Progenitor cell of endocrine pancreas (in vitro differentiated cells): Measurements from ENCODE around the gene NDC1. TPM values are rescaled to one million over a fixed set of nuclear protein-coding genes. Genes with fewer than 3 reads are reported as not detected.

Experiments
- DNase-seq: peaks from one replicate; pipeline ENCODE4 v3.0.0; 2021; ENCODE audit warnings: low spot score; ENCODE audit not compliant: unreplicated experiment
- H3K27ac Mint-ChIP-seq: 2 replicates; pipeline ENCODE4 v1.8.0; 2021; ENCODE audit warnings: mild to moderate bottlenecking, moderate library complexity, mixed read lengths
- H3K27me3 Mint-ChIP-seq: 2 replicates; pipeline ENCODE4 v1.8.0; 2021; ENCODE audit warnings: mixed read lengths
- H3K36me3 Mint-ChIP-seq: 2 replicates; pipeline ENCODE4 v1.8.0; 2022; ENCODE audit warnings: mixed read lengths; ENCODE audit not compliant: insufficient read depth
- H3K4me1 Mint-ChIP-seq: 2 replicates; pipeline ENCODE4 v1.8.0; 2021; ENCODE audit warnings: low read depth, mixed read lengths
- H3K4me3 Mint-ChIP-seq: 2 replicates; pipeline ENCODE4 v1.8.0; 2021; ENCODE audit warnings: low read depth, mild to moderate bottlenecking, moderate library complexity, mixed read lengths
- H3K9me3 Mint-ChIP-seq: 2 replicates; pipeline ENCODE4 v1.8.0; 2021; ENCODE audit warnings: low read depth, mixed read lengths
- total RNA-seq: library from RNA; stranded (reverse); gene quantifications from 2 replicates; pipeline ENCODE4 v1.2.1, GENCODE V29; 2021
- TF ChIP-seq, protein P1 (sequence below): fragments of 200-600 bp; sonication (generic); IDR thresholded peaks from one replicate; pipeline ENCODE4 v1.5.0; 2021; ENCODE audit warnings: antibody characterized with exemption, mild to moderate bottlenecking; ENCODE audit not compliant: unreplicated experiment

The NDC1 gene
- total RNA-seq, 1 donor from 2014 or later = 25.5 TPM

DNA sequence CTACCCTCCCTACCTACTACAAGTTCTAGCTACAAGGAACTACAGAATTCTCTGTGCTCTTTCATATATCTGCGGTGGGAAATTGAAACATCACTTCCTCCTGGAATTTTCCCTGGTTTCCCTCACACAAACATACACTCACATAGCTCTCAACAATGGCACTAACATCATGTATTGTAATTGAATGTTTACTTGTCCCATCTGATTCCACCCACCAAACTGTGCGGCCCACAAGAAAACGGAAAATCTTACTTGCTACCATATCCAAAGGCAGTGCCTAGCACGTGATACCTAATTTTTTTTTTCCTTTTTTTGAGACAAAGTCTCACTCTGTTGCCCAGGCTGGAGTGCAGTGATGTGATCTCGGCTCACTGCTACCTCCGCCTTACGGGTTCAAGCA is 33.9 kb downstream of the NDC1 start:
- TF ChIP-seq, protein P1, sequence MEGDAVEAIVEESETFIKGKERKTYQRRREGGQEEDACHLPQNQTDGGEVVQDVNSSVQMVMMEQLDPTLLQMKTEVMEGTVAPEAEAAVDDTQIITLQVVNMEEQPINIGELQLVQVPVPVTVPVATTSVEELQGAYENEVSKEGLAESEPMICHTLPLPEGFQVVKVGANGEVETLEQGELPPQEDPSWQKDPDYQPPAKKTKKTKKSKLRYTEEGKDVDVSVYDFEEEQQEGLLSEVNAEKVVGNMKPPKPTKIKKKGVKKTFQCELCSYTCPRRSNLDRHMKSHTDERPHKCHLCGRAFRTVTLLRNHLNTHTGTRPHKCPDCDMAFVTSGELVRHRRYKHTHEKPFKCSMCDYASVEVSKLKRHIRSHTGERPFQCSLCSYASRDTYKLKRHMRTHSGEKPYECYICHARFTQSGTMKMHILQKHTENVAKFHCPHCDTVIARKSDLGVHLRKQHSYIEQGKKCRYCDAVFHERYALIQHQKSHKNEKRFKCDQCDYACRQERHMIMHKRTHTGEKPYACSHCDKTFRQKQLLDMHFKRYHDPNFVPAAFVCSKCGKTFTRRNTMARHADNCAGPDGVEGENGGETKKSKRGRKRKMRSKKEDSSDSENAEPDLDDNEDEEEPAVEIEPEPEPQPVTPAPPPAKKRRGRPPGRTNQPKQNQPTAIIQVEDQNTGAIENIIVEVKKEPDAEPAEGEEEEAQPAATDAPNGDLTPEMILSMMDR = no peak
- Mint-ChIP-seq H3K27me3 (no peaks in the 10 kb centered on the region), H3K36me3 (peaks cover 23% of the 10 kb centered on the region), H3K9me3 (no peaks in the 10 kb centered on the region), H3K4me1 (no peaks in the 10 kb centered on the region), H3K27ac (no peak overlapping the region), H3K4me3 (no peak overlapping the region)
- DNase-seq = no peak

DNA sequence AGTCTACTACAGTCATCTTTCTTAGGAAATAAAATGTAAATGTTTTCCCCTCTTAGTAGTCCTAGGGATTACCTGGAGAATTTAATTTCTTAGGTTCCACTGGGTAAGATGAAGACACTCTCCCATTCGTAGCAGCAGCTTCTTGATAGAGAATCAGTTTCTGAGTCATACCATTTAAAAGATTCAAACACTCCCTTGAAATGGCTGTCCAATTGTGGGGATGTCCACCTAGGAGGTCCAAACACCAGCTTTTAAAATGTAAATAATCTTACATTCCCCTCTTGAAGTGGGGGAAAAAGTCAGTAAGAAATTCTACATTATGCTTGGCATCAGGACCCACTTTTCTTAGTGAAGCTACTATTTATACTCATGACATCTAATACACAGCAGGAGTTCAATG is 37.5 kb downstream of the NDC1 start:
- Mint-ChIP-seq H3K27me3 (no peaks in the 10 kb centered on the region), H3K27ac (no peak overlapping the region), H3K4me3 (no peak overlapping the region), H3K4me1 (no peaks in the 10 kb centered on the region), H3K36me3 (peaks cover 22% of the 10 kb centered on the region), H3K9me3 (no peaks in the 10 kb centered on the region)
- no peak for DNase-seq
- TF ChIP-seq, protein P1 = no peak

DNA sequence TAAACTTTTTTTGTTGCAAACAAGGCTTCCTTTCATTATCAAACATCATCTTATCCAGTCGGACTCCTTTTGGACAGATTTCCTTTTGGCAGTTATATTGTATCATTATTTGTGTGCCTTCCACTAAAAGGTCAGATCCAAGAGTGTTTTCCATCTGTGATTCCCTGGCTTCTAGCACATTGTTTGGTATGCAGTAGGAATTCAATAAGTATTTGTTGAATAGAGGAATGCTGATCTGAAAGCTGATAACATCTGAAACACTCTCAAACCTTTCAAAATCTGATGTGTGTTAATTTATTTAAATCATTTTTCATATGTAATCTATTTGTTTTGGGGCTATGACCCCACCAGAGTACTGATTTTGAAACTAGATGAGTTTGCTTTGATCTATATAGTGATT is 39.0 kb downstream of the NDC1 start:
- Mint-ChIP-seq H3K36me3 (peaks cover 25% of the 10 kb centered on the region), H3K4me3 (no peak overlapping the region), H3K27me3 (no peaks in the 10 kb centered on the region), H3K27ac (no peak overlapping the region), H3K4me1 (no peaks in the 10 kb centered on the region), H3K9me3 (no peaks in the 10 kb centered on the region)
- TF ChIP-seq, protein P1 = no peak
- no peak for DNase-seq

DNA sequence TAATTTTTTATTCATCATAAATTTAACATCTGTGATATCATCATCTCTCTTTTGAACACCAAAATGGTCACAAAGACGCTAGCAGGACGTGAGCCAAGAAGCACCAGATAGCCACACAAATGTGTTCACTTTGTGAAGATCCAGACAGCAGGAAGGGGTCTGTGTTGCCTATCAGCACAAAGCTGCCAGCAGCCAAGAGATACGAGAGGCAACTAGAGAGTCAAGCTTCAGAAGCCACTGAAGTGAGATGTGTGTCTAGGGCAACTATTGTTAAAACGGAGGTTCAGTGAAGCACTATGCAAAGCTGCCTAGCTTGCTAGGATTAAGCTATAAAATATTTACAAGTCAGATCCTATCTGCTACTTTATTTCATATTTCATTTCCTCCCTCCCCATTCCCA is 45.3 kb downstream of the NDC1 start:
- Mint-ChIP-seq H3K36me3 (peaks cover 18% of the 10 kb centered on the region), H3K9me3 (no peaks in the 10 kb centered on the region), H3K27me3 (no peaks in the 10 kb centered on the region), H3K4me3 (no peak overlapping the region), H3K4me1 (no peaks in the 10 kb centered on the region), H3K27ac (no peak overlapping the region)
- TF ChIP-seq, protein P1 = no peak
- no peak for DNase-seq

DNA sequence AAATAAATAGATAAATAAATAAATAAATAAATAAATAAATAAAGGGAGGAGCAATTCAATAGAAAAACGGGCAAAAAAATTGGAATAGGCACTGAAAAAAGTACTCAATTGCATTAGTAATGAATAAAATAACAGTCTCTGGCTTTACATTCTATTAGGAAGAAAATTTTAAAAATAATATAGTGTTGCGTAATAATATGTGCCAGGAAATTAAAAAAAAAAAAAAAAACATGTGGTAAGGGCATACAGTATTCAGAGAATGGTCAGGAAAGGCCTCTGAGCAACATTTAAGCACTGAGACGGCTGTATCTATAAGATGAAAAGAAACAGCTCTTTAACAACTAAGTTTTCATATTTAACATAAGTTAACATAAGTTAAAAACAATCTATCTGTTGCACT is 50.4 kb downstream of the NDC1 start:
- Mint-ChIP-seq H3K9me3 (no peaks in the 10 kb centered on the region), H3K4me3 (no peak overlapping the region), H3K36me3 (peaks cover 15% of the 10 kb centered on the region), H3K4me1 (no peaks in the 10 kb centered on the region), H3K27ac (no peak overlapping the region), H3K27me3 (no peaks in the 10 kb centered on the region)
- TF ChIP-seq, protein P1 = no peak
- DNase-seq = no peak
